ENCODE results near the gene HOXD11. TPM values are rescaled to one million over a fixed set of nuclear protein-coding genes. Genes with fewer than 3 reads are reported as not detected.

HOXD11 gene
- total RNA-seq, 3 donors from 2014 or later = 0.66 TPM; not detected in 2

- intact Hi-C loops (cut with DNase I; ENCODE audit: low total_unique reads) = no loop called here
- Histone ChIP-seq H3K4me1 (no peaks in the 10 kb centered on the region), H3K27me3 (peaks cover 12 to 100% of the 10 kb centered on the region in 2 donors)
Measured at GRCh38 chr2:176114930-176115625, 8.0 kb downstream of the HOXD11 start.

GRCh38 chr2:176115883-176116813 is 9.1 kb downstream of the HOXD11 start, which contains the start of gene HOXD10:
Gene HOXD10, plus strand, starts transcription at chr2:176116778. Its CDS starts 56 bp downstream, at chr2:176116834.
- intact Hi-C loops (cut with DNase I; ENCODE audit: low total_unique reads) = no loop called here
- no peaks in the 10 kb centered on the region for H3K36me3 ChIP-seq
- peak in 1 of 2 donors; percentile 60 for DNase-seq (ENCODE audit: low spot score in 2 of 2)
- peaks cover 12 to 100% of the 10 kb centered on the region in 2 donors for H3K27me3 ChIP-seq
- H3K4me3 ChIP-seq = peak within 1 kb of the TSS; percentile 24 to 62 (median 36)
- peak in 1 of 3 donors; percentile 22 for TF ChIP-seq CTCF (IDR thresholded peaks at IDR 0.05)
- TF ChIP-seq POLR2AphosphoS5 (IDR thresholded peaks at IDR 0.05) = no peak
- H3K9me3 ChIP-seq = no peaks in the 10 kb centered on the region
- H3K4me1 ChIP-seq = no peaks in the 10 kb centered on the region
- peak within 1 kb of the TSS in 1 of 2 donors; percentile 75 for H3K27ac ChIP-seq

More at GRCh38 chr2:176114930-176115625, 8.0 kb downstream of the HOXD11 start:
- Histone ChIP-seq H3K9me3 (no peaks in the 10 kb centered on the region), H3K27ac (no peak overlapping the region), H3K4me3 (no peak overlapping the region), H3K36me3 (no peaks in the 10 kb centered on the region)
- peak in 1 of 2 donors; percentile 48 for DNase-seq (ENCODE audit: low spot score in 2 of 2)
- TF ChIP-seq CTCF (IDR thresholded peaks at IDR 0.05) (no peak), POLR2A (IDR thresholded peaks at IDR 0.05) (no peak), POLR2AphosphoS5 (IDR thresholded peaks at IDR 0.05) (no peak)

GRCh38 chr2:176117162-176117822 is 10.2 kb downstream of the HOXD11 start:
- intact Hi-C loops (cut with DNase I; ENCODE audit: low total_unique reads) = no loop called here
- peak in 1 of 2 donors; percentile 45 for DNase-seq (ENCODE audit: low spot score in 2 of 2)
- TF ChIP-seq POLR2AphosphoS5 (IDR thresholded peaks at IDR 0.05) = no peak
- no peak for TF ChIP-seq POLR2A (IDR thresholded peaks at IDR 0.05)
- no peak for TF ChIP-seq CTCF (IDR thresholded peaks at IDR 0.05)
- Histone ChIP-seq H3K9me3 (no peaks in the 10 kb centered on the region), H3K27ac (peak overlapping the region in 1 of 2 donors; percentile 75), H3K27me3 (peaks cover 10 to 100% of the 10 kb centered on the region in 2 donors), H3K4me3 (peak overlapping the region; percentile 21 to 62 (median 36)), H3K36me3 (no peaks in the 10 kb centered on the region), H3K4me1 (no peaks in the 10 kb centered on the region)

GRCh38 chr2:176117823-176118371 is 10.8 kb downstream of the HOXD11 start:
- intact Hi-C loops (cut with DNase I; ENCODE audit: low total_unique reads) = no loop called here
- Histone ChIP-seq H3K36me3 (no peaks in the 10 kb centered on the region), H3K4me3 (peak overlapping the region; percentile 21 to 62 (median 36)), H3K27ac (peak overlapping the region in 1 of 2 donors; percentile 75), H3K9me3 (no peaks in the 10 kb centered on the region), H3K27me3 (peaks cover 9 to 100% of the 10 kb centered on the region in 2 donors), H3K4me1 (no peaks in the 10 kb centered on the region)
- no peak for DNase-seq (ENCODE audit: low spot score in 2 of 2)
- no peak for TF ChIP-seq CTCF (IDR thresholded peaks at IDR 0.05)
- TF ChIP-seq POLR2A (IDR thresholded peaks at IDR 0.05) = no peak
- no peak for TF ChIP-seq POLR2AphosphoS5 (IDR thresholded peaks at IDR 0.05)

Data from breast epithelium (tissue), 4 donors.